Retinal pigment epithelial cell (primary cell): Measurements from ENCODE around the gene GPRIN1.

Experiments
- DNase-seq: peaks from one replicate; pipeline ENCODE4 v3.0.0-alpha.2; 2010; ENCODE audit warnings: low read depth
- H3K4me3 ChIP-seq: 2 replicates; pipeline ENCODE4 v1.5.1; 2011; ENCODE audit warnings: mild to moderate bottlenecking, low read length, control low read depth, moderate library complexity
- CTCF ChIP-seq: conservative IDR thresholded peaks from 2 replicates; pipeline ENCODE4 v1.5.1; 2011; ENCODE audit warnings: low read depth, low read length, control low read depth, inconsistent platforms

GPRIN1 gene

GRCh38 chr5:176609724-176610434, at the start of gene GPRIN1:
TSS of gene GPRIN1 (minus strand) at chr5:176610156. CDS start at chr5:176599834, 10,322 bp downstream.
- TF ChIP-seq CTCF, result peak; percentile 21
- H3K4me3 ChIP-seq, result peak within 1 kb of the TSS; percentile 56
- DNase-seq, result no peak

GRCh38 chr5:176659512-176659839, 49.5 kb upstream of the GPRIN1 start:
- TF ChIP-seq CTCF, result no peak
- DNase-seq, result no peak
- no peak overlapping the region for H3K4me3 ChIP-seq

- no peak for TF ChIP-seq CTCF
- DNase-seq, result no peak
- no peak overlapping the region for H3K4me3 ChIP-seq
Observed at GRCh38 chr5:176658817-176659511, 49.0 kb upstream of the GPRIN1 start.

- TF ChIP-seq CTCF, result peak; percentile 92
- DNase-seq, result no peak
- H3K4me3 ChIP-seq, result no peak overlapping the region
Observed at GRCh38 chr5:176658007-176658599, 48.1 kb upstream of the GPRIN1 start.

GRCh38 chr5:176656467-176656990, 46.6 kb upstream of the GPRIN1 start:
- no peak for TF ChIP-seq CTCF
- no peak overlapping the region for H3K4me3 ChIP-seq
- no peak for DNase-seq

- no peak for TF ChIP-seq CTCF
- DNase-seq, result no peak
- H3K4me3 ChIP-seq, result no peak overlapping the region
Observed at GRCh38 chr5:176654856-176655255, 44.9 kb upstream of the GPRIN1 start.
